Vagina (tissue), 2 donors: ENCODE results near the gene VASN.

Experiments
- POLR2A ChIP-seq, 2 donors: fragments of 450-650 bp; IDR thresholded peaks; one replicate each; pipeline ENCODE4 v1.6.1; 2017; ENCODE audit warnings: antibody characterized with exemption in 2 of 2, mild to moderate bottlenecking in 2 of 2, moderate library complexity in 2 of 2
- TF ChIP-seq, protein P1 (sequence below), 3 experiments: fragments of 450-650 bp in 2 of 3; fragments of 200-600 bp in 1 of 3; sonication (generic) in 1 of 3; IDR thresholded peaks; one replicate each; pipeline ENCODE4 v1.5.1; 2017 to 2019; ENCODE audit warnings: antibody characterized with exemption in 3 of 3, mild to moderate bottlenecking in 2 of 3, moderate library complexity in 2 of 3

DNA sequence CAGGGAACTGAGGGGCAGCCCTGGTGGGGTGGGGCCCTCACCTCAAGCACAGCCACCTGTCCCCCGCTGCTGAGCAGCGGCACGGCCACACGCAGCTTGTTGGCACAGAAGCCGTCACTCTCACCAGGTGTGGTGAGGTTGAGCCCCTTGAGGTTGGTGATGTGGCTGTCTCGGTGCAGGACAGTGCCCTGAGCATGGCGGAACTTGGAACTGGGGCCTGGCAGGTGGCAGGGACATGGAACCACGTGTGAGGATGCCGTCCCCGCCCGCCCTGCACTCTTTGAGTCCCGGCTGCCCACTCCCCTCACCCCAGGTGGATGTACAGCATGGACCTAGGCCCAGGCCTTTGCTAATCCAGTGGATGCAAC, 9.7 kb upstream of the VASN start:
- TF ChIP-seq, protein P1, sequence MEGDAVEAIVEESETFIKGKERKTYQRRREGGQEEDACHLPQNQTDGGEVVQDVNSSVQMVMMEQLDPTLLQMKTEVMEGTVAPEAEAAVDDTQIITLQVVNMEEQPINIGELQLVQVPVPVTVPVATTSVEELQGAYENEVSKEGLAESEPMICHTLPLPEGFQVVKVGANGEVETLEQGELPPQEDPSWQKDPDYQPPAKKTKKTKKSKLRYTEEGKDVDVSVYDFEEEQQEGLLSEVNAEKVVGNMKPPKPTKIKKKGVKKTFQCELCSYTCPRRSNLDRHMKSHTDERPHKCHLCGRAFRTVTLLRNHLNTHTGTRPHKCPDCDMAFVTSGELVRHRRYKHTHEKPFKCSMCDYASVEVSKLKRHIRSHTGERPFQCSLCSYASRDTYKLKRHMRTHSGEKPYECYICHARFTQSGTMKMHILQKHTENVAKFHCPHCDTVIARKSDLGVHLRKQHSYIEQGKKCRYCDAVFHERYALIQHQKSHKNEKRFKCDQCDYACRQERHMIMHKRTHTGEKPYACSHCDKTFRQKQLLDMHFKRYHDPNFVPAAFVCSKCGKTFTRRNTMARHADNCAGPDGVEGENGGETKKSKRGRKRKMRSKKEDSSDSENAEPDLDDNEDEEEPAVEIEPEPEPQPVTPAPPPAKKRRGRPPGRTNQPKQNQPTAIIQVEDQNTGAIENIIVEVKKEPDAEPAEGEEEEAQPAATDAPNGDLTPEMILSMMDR (IDR thresholded peaks at IDR 0.05) = no peak
- TF ChIP-seq POLR2A (IDR thresholded peaks at IDR 0.05) = no peak
